SK-N-SH (cell line): Measurements from ENCODE around the gene WWC1. TPM values are rescaled to one million over a fixed set of nuclear protein-coding genes. Genes with fewer than 3 reads are reported as not detected.
A peak's percentile ranks its signal among the peaks of the same experiment; 100 is the strongest.

ENCODE experiments used
- CTCF ChIA-PET: fragments of 300-600, 350-600 bp; formaldehyde crosslinking; extraction: SDS; loops from one replicate; lab custom pipeline; 2021; lab: Yijun Ruan, JAX
- POLR2A ChIA-PET: fragments of 350-600 bp; sonication (Branson Sonifier 250); formaldehyde crosslinking; extraction: SDS; loops from one replicate; lab custom pipeline; 2020; ENCODE audit warnings: antibody characterized with exemption, inconsistent platforms; lab: Yijun Ruan, JAX
- DNase-seq: peaks from one replicate; pipeline ENCODE4 v3.0.0; 2012
- H2AFZ ChIP-seq: fragments of 200-600 bp; sonication (generic); 2 replicates; pipeline ENCODE4 v1.8.1; 2016; ENCODE audit warnings: antibody characterized with exemption, mild to moderate bottlenecking, low read depth
- H3F3A ChIP-seq: fragments of 200-600 bp; sonication (generic); replicated peaks from 2 replicates; pipeline ENCODE3; 2016; ENCODE audit warnings: antibody characterized with exemption, mild to moderate bottlenecking; ENCODE audit not compliant: insufficient read depth
- H3K27ac ChIP-seq, 2 experiments: fragments of 200-500 bp in 1 of 2; fragments of 200-600 bp in 1 of 2; sonication (Bioruptor generic) in 1 of 2; sonication (generic), shearing (Covaris generic) in 1 of 2; 2 replicates each; pipeline versions ENCODE4 v1.5.1 to v1.6.1; 2014 to 2016; ENCODE audit warnings: low read depth in 2 of 2, inconsistent platforms in 1 of 2, low read length in 1 of 2, mild to moderate bottlenecking in 1 of 2, mixed read lengths in 1 of 2
- H3K27me3 ChIP-seq: fragments of 200-600 bp; sonication (generic), shearing (Covaris generic); 2 replicates; pipeline ENCODE4 v1.6.1; 2016; ENCODE audit warnings: mixed run types; ENCODE audit not compliant: insufficient read depth
- H3K36me3 ChIP-seq, 2 experiments: fragments of 200-500 bp in 1 of 2; fragments of 200-600 bp in 1 of 2; sonication (Bioruptor generic) in 1 of 2; sonication (generic) in 1 of 2; replicated peaks in 1 of 2; 2 replicates each; pipeline versions ENCODE3 to v1.5.1; 2014 to 2016; ENCODE audit warnings: low read length in 1 of 2, mild to moderate bottlenecking in 1 of 2; ENCODE audit not compliant: insufficient read depth in 2 of 2, control insufficient read depth in 1 of 2
- H3K4me1 ChIP-seq, 2 experiments: fragments of 200-500 bp in 1 of 2; fragments of 200-600 bp in 1 of 2; sonication (Bioruptor generic) in 1 of 2; sonication (generic), shearing (Covaris generic) in 1 of 2; 2 replicates each; pipeline versions ENCODE4 v1.5.1 to v1.6.1; 2014 to 2016; ENCODE audit warnings: low read depth in 1 of 2, low read length in 1 of 2, mixed run types in 1 of 2; ENCODE audit not compliant: insufficient read depth in 2 of 2, control insufficient read depth in 1 of 2
- H3K4me2 ChIP-seq: fragments of 200-600 bp; sonication (generic), shearing (Covaris generic); 2 replicates; pipeline ENCODE4 v1.6.1; 2017; ENCODE audit warnings: mixed run types
- H3K4me3 ChIP-seq, 2 experiments: fragments of 200-500 bp in 1 of 2; fragments of 200-600 bp in 1 of 2; sonication (Bioruptor generic) in 1 of 2; sonication (generic), shearing (Covaris generic) in 1 of 2; 2 replicates each; pipeline versions ENCODE4 v1.5.1 to v1.8.1; 2014 to 2016; ENCODE audit warnings: low read depth in 2 of 2, inconsistent platforms in 1 of 2, low read length in 1 of 2, mild to moderate bottlenecking in 1 of 2, mixed read lengths in 1 of 2, moderate library complexity in 1 of 2
- H3K79me2 ChIP-seq: fragments of 200-600 bp; sonication (generic); 2 replicates; pipeline ENCODE4 v1.8.1; 2017; ENCODE audit warnings: mild to moderate bottlenecking; ENCODE audit not compliant: insufficient read depth
- H3K9ac ChIP-seq: fragments of 200-600 bp; sonication (generic); 2 replicates; pipeline ENCODE4 v1.6.1; 2017; ENCODE audit warnings: mixed run types
- H3K9me2 ChIP-seq: fragments of 200-600 bp; sonication (generic); 2 replicates; pipeline ENCODE4 v1.6.1; 2017; ENCODE audit warnings: mixed run types
- H3K9me3 ChIP-seq: fragments of 200-600 bp; sonication (generic); 2 replicates; pipeline ENCODE4 v1.6.1; 2017; ENCODE audit warnings: mixed run types, mild to moderate bottlenecking, moderate library complexity
- H4K20me1 ChIP-seq: fragments of 200-600 bp; sonication (generic); 2 replicates; pipeline ENCODE4 v1.6.1; 2017; ENCODE audit warnings: mild to moderate bottlenecking, mixed run types; ENCODE audit not compliant: insufficient read depth
- ELF1 ChIP-seq: IDR thresholded peaks from 2 replicates; pipeline ENCODE4 v1.4.0; 2012
- EP300 ChIP-seq, 2 experiments: IDR thresholded peaks; 2 replicates each; pipeline versions ENCODE4 v1.4.0 to v1.6.1; 2012; ENCODE audit warnings: borderline replicate concordance in 1 of 2, low read depth in 1 of 2, low read length in 1 of 2
- EZH2phosphoT487 ChIP-seq: fragments of 200-600 bp; sonication (generic); IDR thresholded peaks from 2 replicates; pipeline ENCODE4 v1.6.1; 2017; ENCODE audit warnings: low read depth, mixed run types, mild to moderate bottlenecking, antibody characterized with exemption, moderate library complexity, borderline replicate concordance
- FOSL2 ChIP-seq: IDR thresholded peaks from 2 replicates; pipeline ENCODE4 v1.4.0; 2012; ENCODE audit warnings: low read depth, mild to moderate bottlenecking, moderate library complexity, borderline replicate concordance
- FOXM1 ChIP-seq: IDR thresholded peaks from 2 replicates; pipeline ENCODE4 v1.4.0; 2012; ENCODE audit warnings: low read depth, mild to moderate bottlenecking
- GABPA ChIP-seq: IDR thresholded peaks from 2 replicates; pipeline ENCODE4 v1.4.0; 2012; ENCODE audit warnings: low read depth, mild to moderate bottlenecking
- MXI1 ChIP-seq: IDR thresholded peaks from 2 replicates; pipeline ENCODE4 v1.6.1; 2012; ENCODE audit warnings: mild to moderate bottlenecking, low read depth, low read length, improper control_type of control experiment
- NFIC ChIP-seq: IDR thresholded peaks from 2 replicates; pipeline ENCODE4 v1.4.0; 2012; ENCODE audit warnings: borderline replicate concordance
- RAD21 ChIP-seq: IDR thresholded peaks from 2 replicates; pipeline ENCODE4 v1.6.1; 2012; ENCODE audit warnings: mild to moderate bottlenecking, low read length
- RCOR1 ChIP-seq: fragments of 150-350 bp; IDR thresholded peaks from 2 replicates; pipeline ENCODE4 v1.6.1; 2017; ENCODE audit warnings: antibody characterized with exemption, low read length
- SIN3A ChIP-seq: IDR thresholded peaks from 2 replicates; pipeline ENCODE4 v1.6.1; 2012; ENCODE audit warnings: low read depth, mild to moderate bottlenecking, low read length, moderate library complexity, borderline replicate concordance
- TCF12 ChIP-seq: IDR thresholded peaks from 2 replicates; pipeline ENCODE4 v1.4.0; 2012
- TEAD4 ChIP-seq: IDR thresholded peaks from 2 replicates; pipeline ENCODE4 v1.4.0; 2012; ENCODE audit warnings: mild to moderate bottlenecking, borderline replicate concordance; ENCODE audit not compliant: insufficient read depth
- YY1 ChIP-seq: IDR thresholded peaks from 2 replicates; pipeline ENCODE4 v1.4.0; 2012; ENCODE audit warnings: low read depth, mild to moderate bottlenecking
- WGBS: methylation state at CpG from one replicate; pipeline ENCODE4 v1.1.6; 2017; ENCODE audit warnings: low lambda C conversion rate; 5-methylcytosine and 5-hydroxymethylcytosine counted together
- polyA plus RNA-seq, 3 experiments: library from polyadenylated mRNA; depleted of rRNA; stranded (reverse); fragments of >200 nt; gene quantifications; 2 replicates each; pipeline ENCODE4 v1.2.3, GENCODE V29; 2012
- TF ChIP-seq, protein P1 (sequence below): IDR thresholded peaks from 2 replicates; pipeline ENCODE4 v1.4.0; 2012; ENCODE audit warnings: low read depth, borderline replicate concordance
- TF ChIP-seq, protein P2 (sequence below): IDR thresholded peaks from 2 replicates; pipeline ENCODE4 v1.4.0; 2012; ENCODE audit warnings: low read depth, borderline replicate concordance
- TF ChIP-seq, protein P3 (sequence below): IDR thresholded peaks from 2 replicates; pipeline ENCODE4; 2012

WWC1 gene
- polyA plus RNA-seq, 1 of the 3 experiments (the other 2 are of a cell fraction), result 16.9 TPM

DNA sequence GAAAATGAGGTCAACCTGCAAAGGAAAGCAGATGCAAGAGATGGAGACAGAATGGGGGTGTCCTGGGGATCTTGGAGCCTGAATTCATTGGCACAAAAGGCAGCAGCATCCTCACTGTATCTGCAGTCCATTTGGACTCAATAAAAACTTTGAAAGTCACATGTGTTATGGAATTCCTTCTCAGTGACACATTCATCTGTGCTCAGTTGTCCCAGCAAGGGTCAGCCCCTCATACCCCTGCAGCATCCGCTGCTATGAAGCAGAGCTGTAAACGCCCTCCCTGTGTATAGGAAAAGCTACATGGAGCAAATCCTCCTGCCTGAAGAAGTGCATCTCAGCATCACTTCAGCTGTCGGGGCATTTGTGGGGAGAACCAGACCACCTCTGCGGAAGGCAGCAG is 180.3 kb downstream of the WWC1 start:
- H3K36me3 ChIP-seq, result peaks cover 0 to 5% of the 10 kb centered on the region in 2 experiments
- H2AFZ ChIP-seq, result no peak overlapping the region
- peak overlapping the region; percentile 62 to 72; a peak in 3 of 4 replicates for H3K27ac ChIP-seq
- peaks cover 8% of the 10 kb centered on the region for H3F3A ChIP-seq
- no peak for DNase-seq
- no peaks in the 10 kb centered on the region for H3K9me2 ChIP-seq
- TF ChIP-seq TCF12, result peak; percentile 26
- TF ChIP-seq, protein P1, sequence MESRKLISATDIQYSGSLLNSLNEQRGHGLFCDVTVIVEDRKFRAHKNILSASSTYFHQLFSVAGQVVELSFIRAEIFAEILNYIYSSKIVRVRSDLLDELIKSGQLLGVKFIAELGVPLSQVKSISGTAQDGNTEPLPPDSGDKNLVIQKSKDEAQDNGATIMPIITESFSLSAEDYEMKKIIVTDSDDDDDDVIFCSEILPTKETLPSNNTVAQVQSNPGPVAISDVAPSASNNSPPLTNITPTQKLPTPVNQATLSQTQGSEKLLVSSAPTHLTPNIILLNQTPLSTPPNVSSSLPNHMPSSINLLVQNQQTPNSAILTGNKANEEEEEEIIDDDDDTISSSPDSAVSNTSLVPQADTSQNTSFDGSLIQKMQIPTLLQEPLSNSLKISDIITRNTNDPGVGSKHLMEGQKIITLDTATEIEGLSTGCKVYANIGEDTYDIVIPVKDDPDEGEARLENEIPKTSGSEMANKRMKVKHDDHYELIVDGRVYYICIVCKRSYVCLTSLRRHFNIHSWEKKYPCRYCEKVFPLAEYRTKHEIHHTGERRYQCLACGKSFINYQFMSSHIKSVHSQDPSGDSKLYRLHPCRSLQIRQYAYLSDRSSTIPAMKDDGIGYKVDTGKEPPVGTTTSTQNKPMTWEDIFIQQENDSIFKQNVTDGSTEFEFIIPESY, result no peak
- no peak for TF ChIP-seq RCOR1
- TF ChIP-seq, protein P2, sequence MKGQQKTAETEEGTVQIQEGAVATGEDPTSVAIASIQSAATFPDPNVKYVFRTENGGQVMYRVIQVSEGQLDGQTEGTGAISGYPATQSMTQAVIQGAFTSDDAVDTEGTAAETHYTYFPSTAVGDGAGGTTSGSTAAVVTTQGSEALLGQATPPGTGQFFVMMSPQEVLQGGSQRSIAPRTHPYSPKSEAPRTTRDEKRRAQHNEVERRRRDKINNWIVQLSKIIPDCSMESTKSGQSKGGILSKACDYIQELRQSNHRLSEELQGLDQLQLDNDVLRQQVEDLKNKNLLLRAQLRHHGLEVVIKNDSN, result no peak
- no peaks in the 10 kb centered on the region for H4K20me1 ChIP-seq
- CTCF ChIA-PET, result interaction anchor here (0.5 to 1.1 kb wide), 2 partner anchors 202 to 509 kb away, joined by 3 read pairs; no protein-coding TSS in a partner anchor
- no peak overlapping the region for H3K4me3 ChIP-seq
- H3K4me1 ChIP-seq, result peaks cover 9 to 17% of the 10 kb centered on the region in 2 experiments
- POLR2A ChIA-PET, result no interaction called here
- no peaks in the 10 kb centered on the region for H3K9me3 ChIP-seq
- H3K9ac ChIP-seq, result peak overlapping the region; percentile 1; the same call in 1 of the 2 replicates
- WGBS, result 88% methylated on average over 4 of the region's 4 CpGs
- peak overlapping the region; percentile 43 for H3K4me2 ChIP-seq
- H3K27me3 ChIP-seq, result no peaks in the 10 kb centered on the region
- H3K79me2 ChIP-seq, result no peaks in the 10 kb centered on the region

DNA sequence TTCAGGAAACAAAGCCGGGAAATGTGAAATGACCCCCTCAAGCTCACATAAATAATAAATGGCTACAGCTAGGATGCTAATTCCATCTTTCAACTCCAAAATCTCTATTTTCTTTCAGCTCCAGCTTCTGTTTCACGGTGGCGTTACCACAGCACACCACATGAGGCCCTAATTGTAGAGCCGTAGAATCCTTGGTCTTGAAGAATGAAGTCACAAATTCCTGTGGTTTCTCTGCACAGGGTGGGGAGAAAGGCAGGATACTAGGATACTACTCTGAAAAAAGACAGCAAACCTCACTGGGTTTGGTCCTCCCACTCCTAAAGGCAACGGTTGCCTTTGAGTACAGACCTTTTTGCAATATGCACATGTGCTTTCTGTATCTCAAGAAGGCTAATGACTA is 180.9 kb downstream of the WWC1 start:
- no peaks in the 10 kb centered on the region for H3K9me2 ChIP-seq
- H3K4me3 ChIP-seq, result no peak overlapping the region
- peaks cover 8% of the 10 kb centered on the region for H3F3A ChIP-seq
- no peaks in the 10 kb centered on the region for H3K27me3 ChIP-seq
- no peaks in the 10 kb centered on the region for H4K20me1 ChIP-seq
- peak overlapping the region; percentile 43 for H3K4me2 ChIP-seq
- peaks cover 9 to 17% of the 10 kb centered on the region in 2 experiments for H3K4me1 ChIP-seq
- H3K36me3 ChIP-seq, result peaks cover 0 to 5% of the 10 kb centered on the region in 2 experiments
- no peaks in the 10 kb centered on the region for H3K79me2 ChIP-seq
- DNase-seq, result no peak
- H3K9ac ChIP-seq, result peak overlapping the region; percentile 1; the same call in 1 of the 2 replicates
- H2AFZ ChIP-seq, result peak overlapping the region; percentile 47; the same call in 1 of the 2 replicates
- no peaks in the 10 kb centered on the region for H3K9me3 ChIP-seq
- ChIA-PET CTCF (interaction anchor here (1.1 kb wide), 1 partner anchor 202 kb away, joined by 3 read pairs; no protein-coding TSS in a partner anchor), POLR2A (no interaction called here)
- H3K27ac ChIP-seq, result peak overlapping the region; percentile 72 to 74
- 25% methylated on average over 5 of the region's 5 CpGs for WGBS
- TF ChIP-seq FOSL2 (no peak; the same call in 1 of the 2 replicates), SIN3A (0 out of 2 replicates have a peak, but pooled peaks have one; percentile 36), YY1 (no peak), MXI1 (no peak), ELF1 (no peak), EP300 (IDR thresholded peaks at IDR 0.05; ENCODE audit: borderline replicate concordance in 1 of 2, low read depth in 1 of 2, low read length in 1 of 2) (peak in 1 of 2 experiments; percentile 28; a peak in 1 of 4 replicates), TEAD4 (peak; percentile 76), EZH2phosphoT487 (no peak), RAD21 (peak; percentile 28; the same call in 1 of the 2 replicates), FOXM1 (no peak), TCF12 (peak; percentile 78), RCOR1 (no peak), GABPA (peak; percentile 18; the same call in 1 of the 2 replicates), NFIC (peak; percentile 7; the same call in 1 of the 2 replicates)
- TF ChIP-seq, protein P2, result no peak
- TF ChIP-seq, protein P1, result no peak
- TF ChIP-seq, protein P3, sequence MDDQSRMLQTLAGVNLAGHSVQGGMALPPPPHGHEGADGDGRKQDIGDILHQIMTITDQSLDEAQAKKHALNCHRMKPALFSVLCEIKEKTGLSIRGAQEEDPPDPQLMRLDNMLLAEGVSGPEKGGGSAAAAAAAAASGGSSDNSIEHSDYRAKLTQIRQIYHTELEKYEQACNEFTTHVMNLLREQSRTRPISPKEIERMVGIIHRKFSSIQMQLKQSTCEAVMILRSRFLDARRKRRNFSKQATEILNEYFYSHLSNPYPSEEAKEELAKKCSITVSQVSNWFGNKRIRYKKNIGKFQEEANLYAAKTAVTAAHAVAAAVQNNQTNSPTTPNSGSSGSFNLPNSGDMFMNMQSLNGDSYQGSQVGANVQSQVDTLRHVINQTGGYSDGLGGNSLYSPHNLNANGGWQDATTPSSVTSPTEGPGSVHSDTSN, result peak; percentile 12; the same call in 1 of the 2 replicates
